ENCODE results near the gene CDH16.

CDH16 gene

GRCh38 chr16:66926961-66927436 lies 8.3 kb upstream of the CDH16 start:
- peak; percentile 90 for DNase-seq (ENCODE audit: low spot score)

- DNase-seq (ENCODE audit: low spot score), result no peak
These were observed 7.7 kb upstream of the CDH16 start for GRCh38 chr16:66926171-66926947.

DNA sequence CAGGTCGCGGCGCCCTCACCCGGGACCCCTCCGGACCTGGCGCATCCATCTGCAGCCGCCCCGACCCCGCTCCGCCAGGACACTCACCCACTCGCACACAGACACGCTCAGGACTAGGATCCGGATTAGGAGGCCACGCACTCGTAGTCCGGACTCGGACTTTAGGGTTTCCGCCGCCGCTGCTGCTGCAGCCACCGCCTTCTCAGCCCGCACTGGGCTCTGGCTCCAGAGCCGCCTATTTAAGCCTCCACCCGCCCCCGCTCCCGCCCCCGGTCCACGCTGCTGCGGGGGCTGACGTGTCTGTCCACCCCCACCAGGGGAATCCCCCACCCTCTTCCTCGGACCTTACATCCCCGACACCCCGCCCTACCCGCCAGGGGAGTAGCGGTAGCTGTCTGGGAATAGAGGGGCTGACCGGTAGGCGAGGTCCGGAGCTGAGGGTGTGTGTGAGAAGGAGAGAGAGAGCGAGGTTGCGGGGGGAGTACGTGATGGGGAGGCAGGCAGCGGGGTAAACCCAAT lies 6.7 kb upstream of the CDH16 start, which contains the start of gene RRAD:
TSS of gene RRAD (minus strand) at position 214 of the 519 bp plus-strand sequence. CDS start 356 bp downstream, outside the sequence.
- DNase-seq (ENCODE audit: low spot score), result peak; percentile 75

- DNase-seq (ENCODE audit: low spot score), result peak; percentile 80
These were observed 6.0 kb upstream of the CDH16 start for GRCh38 chr16:66924527-66925321.

GRCh38 chr16:66923866-66924265 lies 5.2 kb upstream of the CDH16 start:
- no peak for DNase-seq (ENCODE audit: low spot score)

DNA sequence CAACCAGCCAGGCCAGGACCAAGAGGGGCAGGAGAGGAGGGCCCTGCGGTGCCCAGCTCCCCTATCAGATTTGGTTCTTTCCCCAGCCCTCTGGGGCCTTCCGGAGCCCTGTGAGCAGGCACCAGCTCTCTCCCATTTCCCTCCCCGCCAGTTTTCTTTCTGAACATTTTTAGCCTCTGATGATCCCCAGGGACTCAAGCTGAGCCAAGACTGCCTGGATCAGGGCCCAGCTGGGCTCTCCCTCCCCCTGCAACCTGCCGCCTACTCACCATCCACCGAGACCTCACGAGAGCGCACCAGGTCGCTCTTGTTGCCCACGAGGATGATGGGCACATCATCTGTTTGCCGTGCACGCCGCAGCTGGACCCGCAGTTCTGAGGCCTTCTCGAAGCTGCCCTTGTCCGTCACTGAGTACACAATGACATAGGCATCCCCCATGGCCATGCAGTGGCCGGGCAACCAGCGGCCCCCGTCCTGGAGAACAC lies 4.6 kb upstream of the CDH16 start:
- peak; percentile 76 for DNase-seq (ENCODE audit: low spot score)

GRCh38 chr16:66921729-66922450 lies 3.2 kb upstream of the CDH16 start:
- DNase-seq (ENCODE audit: low spot score), result no peak

DNA sequence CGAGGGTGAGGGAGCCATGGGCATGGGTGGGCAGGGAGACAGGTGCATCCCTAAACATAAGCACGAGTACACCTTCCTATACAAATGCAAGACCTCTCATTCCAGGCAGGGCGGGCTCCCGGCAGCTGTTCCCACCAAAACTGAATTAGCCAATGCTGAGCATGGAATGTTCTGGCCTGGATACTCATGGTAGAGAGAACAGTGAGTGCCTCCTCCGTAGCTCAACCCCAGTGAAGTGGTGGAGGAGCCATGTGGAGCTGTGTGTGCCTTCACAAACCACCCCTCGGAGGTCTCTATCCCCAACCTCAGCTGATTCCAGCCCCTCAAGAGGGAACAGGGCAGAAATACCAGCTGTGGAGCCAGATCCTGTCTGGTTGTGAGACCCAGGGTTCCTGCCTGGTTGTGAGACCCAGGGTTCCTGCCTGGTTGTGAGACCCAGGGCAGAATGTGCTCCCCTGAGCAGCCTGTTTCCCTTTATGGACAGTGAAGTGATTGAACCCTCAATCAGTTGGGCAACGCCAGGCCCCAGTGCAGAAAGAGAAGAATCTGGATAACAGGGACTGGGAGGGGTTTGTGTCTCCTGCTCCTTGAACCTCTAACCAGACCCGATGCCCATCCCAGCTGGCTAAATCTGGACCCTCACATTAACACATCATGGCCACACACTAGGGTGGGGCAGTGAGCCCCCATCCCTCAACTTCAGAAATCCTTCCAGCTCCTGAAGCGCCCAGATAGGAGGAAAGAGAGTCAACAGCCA lies 2.4 kb upstream of the CDH16 start:
- no peak for DNase-seq (ENCODE audit: low spot score)

GRCh38 chr16:66920299-66920590 lies 1.6 kb upstream of the CDH16 start:
- no peak for DNase-seq (ENCODE audit: low spot score)

- DNase-seq (ENCODE audit: low spot score), result no peak
These were observed 1.0 kb upstream of the CDH16 start for GRCh38 chr16:66919569-66920298.

DNA sequence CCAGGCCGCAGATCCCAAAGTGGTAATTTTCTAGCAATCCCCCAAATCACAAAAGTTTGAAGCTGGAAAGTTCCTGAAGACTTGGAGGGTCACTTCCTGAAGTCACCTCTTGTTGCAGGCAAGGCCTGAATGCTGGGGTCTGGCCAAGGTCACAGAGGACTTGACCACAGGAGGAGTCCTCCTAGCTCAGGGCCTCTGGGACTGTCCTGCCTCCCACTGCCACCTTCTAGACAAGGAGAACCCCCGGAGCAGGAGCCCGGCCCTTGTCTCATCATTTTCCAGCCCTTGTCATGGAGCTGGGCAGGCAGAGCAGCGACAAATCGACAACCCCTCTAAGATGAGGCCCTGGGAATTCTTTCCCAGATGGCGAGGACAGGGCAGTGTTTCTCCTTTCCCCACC lies 330 bp downstream of the CDH16 start:
- DNase-seq (ENCODE audit: low spot score), result no peak

DNA sequence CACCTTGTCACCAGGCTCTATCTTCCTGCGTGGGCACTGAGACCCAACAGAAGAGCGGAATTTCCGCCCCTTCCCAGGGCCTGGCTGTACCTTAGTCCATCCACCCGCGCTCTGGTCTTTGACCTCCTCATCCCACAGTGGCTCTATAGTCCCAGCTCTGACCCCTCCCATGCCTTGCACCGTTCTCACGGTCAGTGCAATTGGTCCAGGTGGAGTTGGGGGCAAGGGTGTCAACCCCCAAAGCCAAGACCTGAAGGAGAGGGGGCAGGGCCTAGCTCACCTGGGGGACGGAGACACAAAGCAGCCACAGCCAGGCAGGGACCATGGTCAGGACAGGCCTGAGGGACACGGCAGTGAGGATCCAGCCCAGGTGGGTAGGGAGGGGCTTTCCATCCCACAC lies 944 bp downstream of the CDH16 start:
- no peak for DNase-seq (ENCODE audit: low spot score)

DNA sequence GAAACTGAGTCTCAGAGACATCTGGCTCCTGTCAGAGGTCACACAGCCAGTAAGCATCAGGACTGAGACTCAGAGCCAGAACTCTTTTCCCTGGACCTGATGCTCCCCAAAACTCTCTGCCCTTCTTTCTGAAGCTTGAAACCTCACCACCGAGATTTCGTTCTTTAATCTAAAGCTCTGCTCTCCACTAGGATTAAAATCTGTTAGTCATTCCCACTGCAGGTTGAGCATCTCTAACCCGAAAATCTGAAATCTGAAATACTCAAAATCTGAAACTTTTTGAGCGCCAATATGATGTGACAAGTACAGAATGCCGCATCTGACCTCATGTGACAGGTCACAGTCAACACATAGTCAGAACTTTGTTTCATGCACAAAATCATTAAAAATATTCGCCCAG lies 2.2 kb downstream of the CDH16 start:
- no peak for DNase-seq (ENCODE audit: low spot score)

- DNase-seq (ENCODE audit: low spot score), result no peak
These were observed 3.6 kb downstream of the CDH16 start for GRCh38 chr16:66915041-66915440.

DNA sequence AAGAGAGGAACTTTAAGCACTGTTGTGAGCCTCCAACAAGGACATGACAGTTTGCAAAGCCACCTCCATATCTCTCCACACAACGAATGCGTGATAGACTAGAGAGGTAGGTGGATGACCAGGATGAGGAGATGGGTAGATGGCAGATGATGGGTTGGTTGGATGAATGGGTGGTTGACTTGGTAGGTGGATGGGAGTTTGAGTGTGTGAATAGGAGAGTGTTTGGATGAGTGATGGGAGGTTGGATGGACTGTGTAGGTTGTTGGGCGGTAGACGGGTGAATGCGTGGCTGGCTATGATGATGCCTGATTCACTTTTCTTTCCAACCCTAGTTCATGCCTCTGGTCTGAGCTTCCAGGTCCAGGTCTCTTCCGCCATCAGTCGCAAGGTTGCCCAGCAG lies 4.1 kb downstream of the CDH16 start:
- no peak for DNase-seq (ENCODE audit: low spot score)

- no peak for DNase-seq (ENCODE audit: low spot score)
These were observed 5.0 kb downstream of the CDH16 start for GRCh38 chr16:66913711-66914110.

- DNase-seq (ENCODE audit: low spot score), result no peak
These were observed 5.6 kb downstream of the CDH16 start for GRCh38 chr16:66913081-66913480.

GRCh38 chr16:66911801-66912200 lies 6.9 kb downstream of the CDH16 start:
- no peak for DNase-seq (ENCODE audit: low spot score)

- no peak for DNase-seq (ENCODE audit: low spot score)
These were observed 7.6 kb downstream of the CDH16 start for GRCh38 chr16:66911112-66911511.

- DNase-seq (ENCODE audit: low spot score), result no peak
These were observed 8.3 kb downstream of the CDH16 start for GRCh38 chr16:66910175-66910940.

Measured in AG08396 (cell line).